Keratinocyte (primary cell): ENCODE data around the gene HOXD11.

Experiments used
- CTCF ChIP-seq, 3 experiments: IDR thresholded peaks in 1 of 3; conservative IDR thresholded peaks in 1 of 3; optimal IDR thresholded peaks in 1 of 3; 2 replicates in 2 of 3; 3 replicates in 1 of 3; pipeline versions ENCODE3 to v1.5.1; 2011; ENCODE audit warnings: low read length in 3 of 3, mild to moderate bottlenecking in 3 of 3, moderate library complexity in 2 of 3, control low read depth in 1 of 3, inconsistent platforms in 1 of 3; ENCODE audit not compliant: insufficient read depth in 2 of 3; ENCODE audit errors: extremely low read depth in 1 of 3
- EZH2 ChIP-seq: IDR thresholded peaks from one replicate; pipeline ENCODE4 v1.6.1; 2012; ENCODE audit warnings: inconsistent platforms, mild to moderate bottlenecking, low read length, moderate library complexity

DNA sequence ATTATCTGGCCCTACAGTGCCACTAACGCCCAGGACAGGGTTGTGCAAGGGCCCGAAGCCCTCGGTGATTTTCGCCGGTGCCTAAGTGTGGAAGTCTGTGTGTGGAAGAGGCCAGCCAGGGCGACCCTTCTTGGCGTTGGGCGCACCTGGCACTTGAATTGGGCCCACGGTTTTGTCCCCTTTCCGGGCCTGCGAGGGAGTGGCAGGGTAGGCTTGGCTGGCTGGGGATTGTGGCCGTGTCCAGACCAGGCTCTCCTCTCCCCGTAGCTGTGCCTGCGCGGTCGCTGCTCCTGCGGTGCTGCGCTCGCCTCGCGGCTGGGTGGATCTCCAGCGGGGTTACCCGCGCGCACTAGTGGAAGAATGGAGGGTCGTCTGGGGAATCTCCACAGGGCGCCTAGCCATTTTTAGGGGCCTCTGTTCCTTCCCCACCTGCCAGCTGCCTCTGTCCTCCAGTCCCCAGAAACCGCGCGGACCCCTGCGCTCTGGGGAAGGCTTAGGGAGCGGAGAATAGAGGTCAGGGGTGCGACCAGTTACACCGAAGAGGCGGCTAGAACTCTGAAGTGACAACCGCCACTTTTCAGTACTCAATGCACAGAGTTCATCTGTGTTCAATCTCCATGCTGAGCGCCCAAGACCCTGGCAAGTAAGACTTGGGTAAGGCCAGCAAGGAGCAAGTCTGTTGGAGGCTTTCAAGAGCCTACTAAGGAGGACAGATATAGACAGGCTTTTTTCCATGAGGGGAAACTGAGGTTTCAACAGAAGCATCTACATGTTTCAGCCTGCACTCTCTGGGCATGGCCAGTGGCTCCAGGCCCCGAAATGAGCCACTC, 39.3 kb upstream of the HOXD11 start:
- TF ChIP-seq CTCF (optimal IDR thresholded peaks at IDR 0.05 in 1 of 3, IDR thresholded peaks at IDR 0.05 in 1 of 3, conservative IDR thresholded peaks at IDR 0.05 in 1 of 3; ENCODE audit: extremely low read depth in 1 of 3, insufficient read depth in 2 of 3, low read length in 3 of 3) (no peak), EZH2 (no peak)
